Inflammatory macrophage treated with lipopolysaccharide for 4 hours (primary cell): Measurements from ENCODE around the gene TMC8.
"Not testable (repeated sequence)": the region's sequence is repeated elsewhere in the genome, so short reads cannot be mapped to it uniquely, and the experiment has no call there.

Experiments used
- DNase-seq: peaks from one replicate; pipeline ENCODE4 v3.0.0-alpha.2; 2020

Gene TMC8

GRCh38 chr17:78164748-78165607 lies 34.4 kb downstream of the TMC8 start:
- DNase-seq: no peak

- DNase-seq: no peak
Observed at GRCh38 chr17:78166416-78166815, 35.8 kb downstream of the TMC8 start.

- peak; percentile 88 for DNase-seq
Observed at GRCh38 chr17:78168242-78168902, 37.8 kb downstream of the TMC8 start, which contains the start of gene SYNGR2. Gene SYNGR2, plus strand, starts transcription at chr17:78168581. Its CDS starts 36 bp downstream, at chr17:78168617.

- DNase-seq: peak; percentile 28
Observed at GRCh38 chr17:78168903-78169793, 38.6 kb downstream of the TMC8 start.

GRCh38 chr17:78170692-78171590 lies 40.4 kb downstream of the TMC8 start:
- DNase-seq: peak; percentile 40

- DNase-seq: not testable (repeated sequence)
Observed at GRCh38 chr17:78171591-78172248, 41.1 kb downstream of the TMC8 start.

GRCh38 chr17:78172249-78173051 lies 41.9 kb downstream of the TMC8 start:
- peak; percentile 71 for DNase-seq

- peak; percentile 59 for DNase-seq
Observed at GRCh38 chr17:78173097-78173715, 42.6 kb downstream of the TMC8 start.

GRCh38 chr17:78174346-78174869 lies 43.8 kb downstream of the TMC8 start:
- DNase-seq: peak; percentile 88

- DNase-seq: no peak
Observed at GRCh38 chr17:78174870-78175642, 44.5 kb downstream of the TMC8 start.

GRCh38 chr17:78175643-78175981 lies 45.0 kb downstream of the TMC8 start:
- no peak for DNase-seq

GRCh38 chr17:78176548-78177025 lies 46.0 kb downstream of the TMC8 start:
- peak; percentile 58 for DNase-seq

GRCh38 chr17:78179372-78179771 lies 48.8 kb downstream of the TMC8 start:
- DNase-seq: peak; percentile 83

- DNase-seq: peak; percentile 33
Observed at GRCh38 chr17:78180083-78180482, 49.5 kb downstream of the TMC8 start.

GRCh38 chr17:78180508-78180907 lies 49.9 kb downstream of the TMC8 start:
- no peak for DNase-seq

- DNase-seq: no peak
Observed at GRCh38 chr17:78182504-78182903, 51.9 kb downstream of the TMC8 start.

GRCh38 chr17:78183916-78184315 lies 53.3 kb downstream of the TMC8 start:
- DNase-seq: no peak

GRCh38 chr17:78184351-78184750 lies 53.8 kb downstream of the TMC8 start:
- no peak for DNase-seq

GRCh38 chr17:78184868-78185267 lies 54.3 kb downstream of the TMC8 start:
- DNase-seq: no peak
